Measurements from ENCODE around the gene NCOA3. TPM values are rescaled to one million over a fixed set of nuclear protein-coding genes. Genes with fewer than 3 reads are reported as not detected.

NCOA3 gene
- total and polyA plus RNA-seq, 2 of the 8 experiments (the other 6 are each of a cell fraction or from before 2014, with no cell fraction given) = 7.9 to 24.7 TPM

DNA sequence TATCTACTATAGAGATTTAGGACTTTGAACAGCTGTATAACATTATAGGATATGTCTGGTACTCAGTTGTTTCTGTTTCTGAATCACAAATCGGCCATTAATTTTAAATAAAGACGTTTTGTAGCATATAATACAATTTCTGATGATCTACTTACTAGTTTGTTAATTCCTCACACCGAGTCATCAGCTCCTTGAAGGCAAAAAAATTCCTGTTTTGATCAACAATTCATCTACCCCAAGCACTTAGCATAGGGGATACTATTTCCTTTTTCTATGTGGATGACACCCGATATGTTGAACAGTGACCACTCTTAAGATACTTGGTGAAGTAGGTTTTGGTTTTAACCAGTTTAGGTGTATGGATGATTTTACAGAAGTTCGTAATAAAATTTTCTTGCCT lies 107.3 kb downstream of the NCOA3 start (continued):
- TF ChIP-seq RBBP5 (IDR thresholded peaks at IDR 0.05; ENCODE audit: borderline replicate concordance, low read depth, low read length) (no peak), TEAD4 (IDR thresholded peaks at IDR 0.05; ENCODE audit: low read depth, low read length) (no peak)
